ENCODE data around the gene CSNK1A1. TPM values are rescaled to one million over a fixed set of nuclear protein-coding genes. Genes with fewer than 3 reads are reported as not detected.
"Not testable (repeated sequence)": the region's sequence is repeated elsewhere in the genome, so short reads cannot be mapped to it uniquely, and the experiment has no call there.

Gene CSNK1A1
- total RNA-seq, 2 donors from 2014 or later: 198 to 214 TPM

GRCh38 chr5:149448431-149448830, 102.8 kb downstream of the CSNK1A1 start:
- Histone ChIP-seq H3K4me3 (ENCODE audit: low read length) (no peak overlapping the region), H3K36me3 (ENCODE audit: control insufficient read depth, insufficient read depth, low read length) (no peaks in the 10 kb centered on the region), H3K27me3 (ENCODE audit: control insufficient read depth, insufficient read depth, low read length, poor library complexity, severe bottlenecking) (no peaks in the 10 kb centered on the region), H3K9me3 (ENCODE audit: control insufficient read depth, low read length) (no peaks in the 10 kb centered on the region), H3K27ac (ENCODE audit: low read depth, low read length) (no peak overlapping the region), H3K4me1 (ENCODE audit: control insufficient read depth, insufficient read depth, low read length) (peaks cover 4% of the 10 kb centered on the region), H3K9ac (ENCODE audit: extremely low read depth, low read length, poor library complexity, severe bottlenecking) (no peak overlapping the region)
- Mint-ChIP-seq H3K9me3 (no peaks in the 10 kb centered on the region), H3K27ac (no peak overlapping the region), H3K27me3 (ENCODE audit: insufficient read depth) (no peaks in the 10 kb centered on the region), H3K36me3 (ENCODE audit: low read depth) (no peaks in the 10 kb centered on the region), H3K4me1 (peaks cover 26% of the 10 kb centered on the region), H3K4me3 (no peak overlapping the region)
- no peak for TF ChIP-seq CTCF (conservative IDR thresholded peaks at IDR 0.05)
- no peak for DNase-seq
- WGBS, 2 experiments (ENCODE audit: insufficient coverage in 1 of 2, insufficient read length in 1 of 2): 89% methylated on average over 4 of the region's 4 CpGs; no CpG with 5 or more reads in 1 of the 2 experiments

- Histone ChIP-seq H3K27ac (ENCODE audit: low read depth, low read length) (no peak overlapping the region), H3K4me3 (ENCODE audit: low read length) (no peak overlapping the region), H3K9me3 (ENCODE audit: control insufficient read depth, low read length) (no peaks in the 10 kb centered on the region), H3K9ac (ENCODE audit: extremely low read depth, low read length, poor library complexity, severe bottlenecking) (no peak overlapping the region), H3K4me1 (ENCODE audit: control insufficient read depth, insufficient read depth, low read length) (peaks cover 3% of the 10 kb centered on the region), H3K36me3 (ENCODE audit: control insufficient read depth, insufficient read depth, low read length) (no peaks in the 10 kb centered on the region), H3K27me3 (ENCODE audit: control insufficient read depth, insufficient read depth, low read length, poor library complexity, severe bottlenecking) (no peaks in the 10 kb centered on the region)
- Mint-ChIP-seq H3K4me1 (peaks cover 23% of the 10 kb centered on the region), H3K36me3 (ENCODE audit: low read depth) (no peaks in the 10 kb centered on the region), H3K9me3 (no peaks in the 10 kb centered on the region), H3K4me3 (no peak overlapping the region), H3K27ac (no peak overlapping the region), H3K27me3 (ENCODE audit: insufficient read depth) (no peaks in the 10 kb centered on the region)
- TF ChIP-seq CTCF (conservative IDR thresholded peaks at IDR 0.05): no peak
- DNase-seq: peak; percentile 49
- 92 to 94% methylated on average over 8 to 12 of the region's 12 CpGs for WGBS, 2 experiments (ENCODE audit: insufficient coverage in 1 of 2, insufficient read length in 1 of 2)
Measured at GRCh38 chr5:149447373-149448367, 103.6 kb downstream of the CSNK1A1 start.

GRCh38 chr5:149446794-149447193, 104.4 kb downstream of the CSNK1A1 start:
- H3K36me3 ChIP-seq (ENCODE audit: control insufficient read depth, insufficient read depth, low read length); H3K4me3 ChIP-seq (ENCODE audit: low read length); H3K27ac ChIP-seq (ENCODE audit: low read depth, low read length); DNase-seq; H3K27me3 Mint-ChIP-seq (ENCODE audit: insufficient read depth); H3K4me1 ChIP-seq (ENCODE audit: control insufficient read depth, insufficient read depth, low read length); H3K27me3 ChIP-seq (ENCODE audit: control insufficient read depth, insufficient read depth, low read length, poor library complexity, severe bottlenecking); H3K9me3 ChIP-seq (ENCODE audit: control insufficient read depth, low read length); H3K27ac Mint-ChIP-seq; H3K9me3 Mint-ChIP-seq; H3K4me3 Mint-ChIP-seq; H3K9ac ChIP-seq (ENCODE audit: extremely low read depth, low read length, poor library complexity, severe bottlenecking); H3K36me3 Mint-ChIP-seq (ENCODE audit: low read depth): not testable (repeated sequence)
- WGBS, 2 experiments (ENCODE audit: insufficient coverage in 1 of 2, insufficient read length in 1 of 2): 75 to 95% methylated on average over 3 of the region's 3 CpGs
- H3K4me1 Mint-ChIP-seq: peaks cover 19% of the 10 kb centered on the region
